Dermis blood vessel endothelial cell (primary cell): ENCODE measurements around the gene OR1D5. TPM values are rescaled to one million over a fixed set of nuclear protein-coding genes. Genes with fewer than 3 reads are reported as not detected.
A peak's percentile ranks its signal among the peaks of the same experiment; 100 is the strongest.
"Not testable (repeated sequence)": the region's sequence is repeated elsewhere in the genome, so short reads cannot be mapped to it uniquely, and the experiment has no call there.

Experiments
- DNase-seq: peaks from one replicate; pipeline ENCODE4 v3.0.0; 2010
- total RNA-seq: library from RNA; depleted of rRNA; stranded (reverse); fragments of >200 nt; gene quantifications from 2 replicates; pipeline ENCODE4 v1.2.3, GENCODE V29; 2014

OR1D5 gene
- total RNA-seq, 1 donor from 2014 or later = not detected

DNA sequence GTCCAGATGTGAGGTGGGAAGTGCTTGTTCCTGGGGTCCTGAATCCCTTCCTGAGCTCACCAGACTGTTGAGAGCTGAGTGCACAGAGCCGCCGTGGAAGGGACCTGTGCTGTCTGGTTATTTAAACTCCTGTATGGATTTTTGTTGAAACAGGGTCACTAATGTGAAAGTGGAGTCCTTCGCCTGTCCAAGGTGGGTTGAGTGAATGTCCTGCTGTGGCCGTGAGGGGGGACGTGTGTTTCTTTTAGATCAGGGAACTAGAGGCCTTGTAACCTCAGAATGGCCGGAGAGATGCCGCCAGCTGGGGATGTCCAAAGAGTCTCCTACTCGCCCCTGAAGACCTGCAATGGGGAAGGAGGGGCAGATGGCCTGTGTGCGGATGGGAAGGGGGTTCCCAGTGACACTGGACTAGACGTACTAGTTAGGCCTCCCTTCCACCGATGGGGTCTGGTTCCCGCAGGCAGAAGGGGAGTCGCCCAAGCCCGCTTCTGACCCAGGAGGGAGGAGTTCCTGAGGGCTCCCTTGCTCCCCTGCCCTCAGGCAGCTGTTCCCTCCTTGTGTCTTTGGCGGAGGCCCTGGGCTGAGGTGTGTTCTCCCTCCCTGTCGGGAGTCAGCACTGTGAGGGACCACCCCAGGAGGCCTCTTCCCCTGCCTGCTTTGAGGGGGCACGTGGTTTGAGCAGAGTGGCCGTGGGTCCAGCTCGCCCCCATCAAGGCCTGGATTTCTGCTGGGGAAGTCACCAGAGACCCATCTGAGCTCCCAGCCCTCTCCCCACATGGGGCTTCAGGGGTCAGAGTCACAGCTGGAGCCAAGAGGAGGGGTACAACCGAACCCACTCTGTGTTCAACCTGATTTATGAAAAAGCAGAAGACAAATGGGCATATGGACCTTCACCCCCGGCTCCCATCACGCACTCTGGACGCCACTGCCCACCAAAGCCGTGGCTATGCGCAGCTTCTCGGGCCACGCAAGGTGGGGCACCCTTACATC lies 30.9 kb downstream of the OR1D5 start:
- DNase-seq = no peak

GRCh38 chr17:3030852-3031470 lies 32.4 kb downstream of the OR1D5 start:
- DNase-seq = not testable (repeated sequence)

- DNase-seq = peak; percentile 98
Measured at GRCh38 chr17:3030096-3030495, 33.3 kb downstream of the OR1D5 start.

- DNase-seq = peak; percentile 33
Measured at GRCh38 chr17:3029213-3029913, 34.0 kb downstream of the OR1D5 start.

DNA sequence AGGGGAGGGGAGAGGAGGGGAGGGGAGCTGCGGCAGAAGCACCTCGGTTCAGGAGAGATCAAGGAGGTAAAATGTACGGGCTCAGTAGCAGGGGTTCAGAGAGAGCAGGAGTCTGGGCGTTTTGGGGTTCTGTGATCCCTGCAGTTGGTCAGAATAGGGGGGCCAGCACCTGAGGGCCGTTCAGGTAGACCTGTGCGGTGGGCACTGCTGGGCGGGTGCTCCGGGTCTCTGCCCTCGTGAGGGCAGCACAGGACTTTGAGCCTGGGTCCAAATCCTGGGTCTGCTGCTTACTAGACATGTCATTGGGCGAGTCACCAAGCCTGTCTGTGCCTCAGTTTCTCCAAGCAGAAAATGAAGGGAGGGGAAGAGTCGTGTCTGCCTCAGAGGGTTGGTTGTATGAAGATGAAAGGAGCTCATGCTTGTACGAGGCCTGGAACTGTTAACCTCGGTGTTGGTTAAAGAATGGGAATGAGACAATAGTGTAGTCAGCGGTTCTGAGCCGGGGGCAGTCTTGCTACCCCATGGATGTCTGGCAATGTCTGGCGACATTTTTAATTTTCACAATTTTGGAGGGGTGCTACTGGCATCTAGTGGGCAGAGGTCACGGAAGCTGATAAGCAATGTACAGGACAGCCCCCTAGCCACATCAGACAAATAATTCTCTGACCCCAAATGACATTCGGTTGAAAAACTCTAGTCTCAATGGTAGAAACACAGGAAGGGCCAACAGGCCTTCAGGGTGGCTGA lies 35.4 kb downstream of the OR1D5 start:
- no peak for DNase-seq

DNA sequence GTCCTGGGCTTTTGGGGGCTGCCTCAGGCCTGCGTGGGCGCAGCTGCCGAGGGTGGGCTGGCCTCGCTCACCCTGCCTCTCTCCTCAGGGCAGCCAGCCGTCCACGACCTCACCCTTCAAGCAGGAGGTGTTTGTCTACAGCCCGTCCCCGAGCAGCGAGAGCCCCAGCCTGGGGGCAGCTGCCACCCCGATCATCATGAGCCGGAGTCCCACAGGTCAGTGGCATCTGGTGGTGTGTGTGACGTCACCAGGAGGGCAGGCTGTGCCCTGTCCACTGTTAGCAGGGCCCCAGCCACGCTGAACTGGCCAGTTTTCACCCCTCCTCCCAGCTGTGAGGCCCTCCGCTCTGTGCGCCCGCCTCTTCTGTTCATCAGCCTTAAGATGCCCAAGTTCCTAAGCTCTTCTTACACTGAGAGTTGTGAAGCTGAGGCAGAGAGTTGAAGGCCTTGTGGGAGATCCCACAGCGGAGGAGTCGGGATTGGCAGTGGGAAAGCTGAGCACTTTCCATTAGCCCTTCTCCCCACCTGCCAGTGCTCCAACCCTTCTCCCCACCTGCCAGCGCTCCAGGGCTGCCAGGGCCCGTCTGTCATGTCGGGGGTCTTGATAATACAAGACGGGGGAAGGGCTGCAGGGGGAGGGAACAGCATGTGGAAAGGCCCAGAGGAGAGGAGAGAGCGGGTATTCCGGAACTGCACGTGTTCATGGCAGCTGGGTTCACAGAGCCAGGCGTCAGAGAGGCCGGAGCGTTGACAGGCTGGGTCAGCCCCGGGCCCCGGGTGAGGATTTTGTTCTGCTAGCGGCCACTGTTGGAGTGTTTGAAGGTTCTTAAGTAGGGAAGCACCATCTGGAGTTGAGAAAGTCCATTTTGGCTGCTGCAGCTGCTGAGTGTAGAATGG lies 36.3 kb downstream of the OR1D5 start:
- DNase-seq = no peak

- DNase-seq = peak; percentile 43
Measured at GRCh38 chr17:3026125-3026855, 37.1 kb downstream of the OR1D5 start.

DNA sequence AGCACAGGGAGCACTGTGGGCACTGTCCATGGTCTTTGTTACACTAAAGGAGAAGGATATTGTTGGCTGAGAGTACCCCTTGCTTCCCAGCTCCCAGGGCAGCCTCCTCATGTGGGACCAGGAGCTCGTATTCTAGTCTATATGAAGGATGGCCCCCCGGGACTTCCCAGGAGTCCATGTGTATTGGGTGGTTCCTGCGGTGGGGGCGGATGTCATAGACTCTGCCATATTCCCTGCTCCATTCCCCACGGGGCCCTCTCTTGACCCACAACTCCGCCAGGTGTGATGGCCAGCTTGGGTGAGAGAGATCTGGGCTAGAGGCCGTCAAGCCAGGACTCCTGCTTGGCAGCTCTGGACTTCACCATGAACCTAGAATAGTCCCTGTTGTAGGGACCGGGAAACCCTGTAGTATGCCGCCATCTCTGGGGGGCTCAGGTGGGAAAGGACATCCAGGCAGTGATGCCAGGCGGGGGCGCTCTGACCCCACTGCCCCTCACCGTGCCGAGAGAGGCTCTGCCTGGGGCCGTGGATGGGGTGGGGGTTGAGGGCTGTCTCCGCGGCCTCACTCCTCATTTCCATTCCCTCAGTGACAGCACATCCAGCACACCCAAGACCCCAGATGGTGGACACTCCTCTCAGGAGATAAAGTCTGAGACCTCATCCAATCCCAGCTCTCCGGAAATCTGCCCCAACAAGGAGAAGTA lies 37.8 kb downstream of the OR1D5 start:
- no peak for DNase-seq

GRCh38 chr17:3024346-3024745 lies 39.1 kb downstream of the OR1D5 start:
- no peak for DNase-seq

DNA sequence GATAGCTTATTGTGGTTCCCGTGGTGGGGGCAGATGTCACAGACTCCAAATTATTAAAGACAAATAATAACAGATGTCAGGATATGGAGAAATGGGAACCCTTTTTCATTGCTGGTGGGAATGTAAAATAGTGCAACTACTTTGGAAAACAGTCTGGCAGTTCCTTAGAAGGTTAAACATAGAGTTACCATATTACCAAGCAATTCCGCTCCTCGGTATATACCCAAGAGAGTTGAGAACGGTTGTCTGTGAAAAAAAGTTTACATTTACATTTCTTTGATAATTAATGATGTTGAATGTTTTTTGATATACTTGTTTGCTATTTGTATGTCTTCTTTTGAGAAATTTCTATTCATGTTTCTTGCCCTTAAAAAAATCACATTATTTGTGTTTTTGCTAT lies 41.2 kb downstream of the OR1D5 start:
- no peak for DNase-seq

DNA sequence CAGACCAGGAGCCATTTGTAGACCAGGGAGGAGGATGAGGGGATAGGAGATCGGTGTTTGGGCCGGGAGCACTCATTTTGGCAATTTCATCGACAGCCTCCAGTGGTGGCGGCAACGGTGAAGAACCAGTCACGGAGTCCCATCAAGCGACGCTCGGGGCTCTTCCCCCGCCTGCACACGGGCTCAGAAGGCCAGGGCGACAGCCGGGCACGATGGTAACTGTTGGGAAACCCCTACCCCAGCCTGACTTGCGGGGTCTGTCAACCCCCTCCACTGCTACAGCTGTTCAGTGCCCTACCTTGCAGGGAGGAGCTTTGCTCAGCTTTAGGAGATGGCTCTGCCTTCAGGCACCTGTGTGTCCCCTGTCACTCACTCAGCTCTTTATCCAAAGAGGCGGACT lies 43.0 kb downstream of the OR1D5 start:
- no peak for DNase-seq

GRCh38 chr17:3019761-3020160 lies 43.6 kb downstream of the OR1D5 start:
- no peak for DNase-seq

DNA sequence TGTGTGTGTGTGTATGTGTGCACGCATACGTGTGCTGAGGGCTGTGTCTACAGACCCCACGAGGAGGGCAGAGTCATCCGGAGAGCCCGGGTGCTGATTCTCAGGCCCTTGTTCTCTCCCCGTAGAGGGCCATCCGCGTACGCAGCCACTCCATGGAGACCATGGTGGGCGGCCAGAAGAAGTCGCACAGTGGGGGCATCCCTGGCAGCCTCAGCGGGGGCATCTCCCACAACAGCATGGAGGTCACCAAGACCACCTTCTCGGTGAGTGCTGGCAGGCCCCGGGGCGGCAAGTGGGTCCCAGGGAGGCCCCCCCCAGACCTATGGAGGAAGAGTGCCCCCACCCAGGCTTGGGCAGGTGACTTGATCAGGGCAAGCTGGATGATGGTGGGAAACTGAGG lies 45.5 kb downstream of the OR1D5 start:
- no peak for DNase-seq

GRCh38 chr17:3015890-3016289 lies 47.5 kb downstream of the OR1D5 start:
- no peak for DNase-seq

DNA sequence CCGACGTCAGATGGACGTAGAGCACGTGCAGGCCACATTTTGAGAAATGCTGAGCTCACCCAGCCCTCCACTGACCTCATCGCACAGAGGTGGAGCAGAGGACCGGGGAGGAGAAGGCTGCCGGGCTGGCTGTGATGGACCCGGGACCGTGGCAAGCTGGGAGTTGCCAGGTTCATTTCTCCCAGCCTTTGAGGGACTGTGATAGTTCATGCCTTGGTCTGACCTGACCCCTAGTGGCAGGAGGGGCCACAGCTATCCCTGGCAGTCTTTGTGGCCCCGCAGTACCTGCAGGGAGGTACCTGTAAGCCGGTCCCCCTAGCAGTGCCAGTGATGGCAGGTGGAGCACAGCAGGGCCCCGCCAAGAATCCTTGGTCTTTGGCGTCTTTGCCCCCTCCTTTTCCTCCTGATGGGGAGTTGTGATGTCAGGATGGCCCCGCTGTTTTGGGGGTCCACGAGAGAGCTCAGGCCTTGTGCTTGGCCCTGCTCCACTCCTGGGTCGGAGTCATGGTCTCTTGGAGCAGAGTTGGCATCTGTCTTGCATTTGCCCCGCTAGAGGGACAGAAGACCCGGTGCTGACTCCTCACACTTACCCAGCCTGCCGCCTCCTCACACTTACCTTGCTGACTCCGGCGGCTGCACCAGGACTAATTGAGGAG lies 50.4 kb downstream of the OR1D5 start:
- peak; percentile 83 for DNase-seq
